Muscle of leg (tissue), 11 donors: ENCODE results near the gene AGBL1. TPM values are rescaled to one million over a fixed set of nuclear protein-coding genes. Genes with fewer than 3 reads are reported as not detected.

Experiments used
- DNase-seq: peaks from one replicate; pipeline ENCODE4 v3.0.0; 2013
- H3K27ac ChIP-seq: one replicate; pipeline ENCODE4 v1.5.1; 2013; ENCODE audit warnings: mild to moderate bottlenecking, low read length, control low read depth
- H3K27me3 ChIP-seq: one replicate; pipeline ENCODE4 v1.6.1; 2013; ENCODE audit warnings: low read length; ENCODE audit not compliant: control insufficient read depth, insufficient read depth
- H3K36me3 ChIP-seq: one replicate; pipeline ENCODE4 v1.6.1; 2013; ENCODE audit warnings: low read length; ENCODE audit not compliant: control insufficient read depth, insufficient read depth
- H3K4me1 ChIP-seq: one replicate; pipeline ENCODE4 v1.6.1; 2013; ENCODE audit warnings: low read length; ENCODE audit not compliant: control insufficient read depth, insufficient read depth
- H3K4me3 ChIP-seq: one replicate; pipeline ENCODE4 v1.5.1; 2013; ENCODE audit warnings: low read length, control low read depth
- H3K9me3 ChIP-seq: replicated peaks from 2 replicates; pipeline ENCODE4 v1.6.1; 2013; ENCODE audit warnings: low read depth, low read length; ENCODE audit not compliant: control insufficient read depth
- WGBS: methylation state at CpG from one replicate; pipeline ENCODE4 v1.1.5; 2013; ENCODE audit warnings: missing lambda C conversion rate; ENCODE audit not compliant: insufficient coverage; 5-methylcytosine and 5-hydroxymethylcytosine counted together
- polyA plus RNA-seq, 8 donors: library from polyadenylated mRNA; unstranded; fragments of 120-200 nt; gene quantifications; one replicate each; pipeline versions ENCODE4 v1.2.1 to v1.2.3, GENCODE V29; 2013; ENCODE audit warnings: inconsistent platforms in 1 of 8, low replicate concordance in 1 of 8; ENCODE audit not compliant: insufficient read length in 8 of 8, insufficient read depth in 1 of 8
- total RNA-seq: library from RNA; stranded (reverse); fragments of 120-200 nt; gene quantifications from one replicate; pipeline ENCODE4 v1.2.4, GENCODE V29; 2013

Gene AGBL1
- total and polyA plus RNA-seq, 9 donors: 6.0 to 18.1 (median 7.9) TPM

DNA sequence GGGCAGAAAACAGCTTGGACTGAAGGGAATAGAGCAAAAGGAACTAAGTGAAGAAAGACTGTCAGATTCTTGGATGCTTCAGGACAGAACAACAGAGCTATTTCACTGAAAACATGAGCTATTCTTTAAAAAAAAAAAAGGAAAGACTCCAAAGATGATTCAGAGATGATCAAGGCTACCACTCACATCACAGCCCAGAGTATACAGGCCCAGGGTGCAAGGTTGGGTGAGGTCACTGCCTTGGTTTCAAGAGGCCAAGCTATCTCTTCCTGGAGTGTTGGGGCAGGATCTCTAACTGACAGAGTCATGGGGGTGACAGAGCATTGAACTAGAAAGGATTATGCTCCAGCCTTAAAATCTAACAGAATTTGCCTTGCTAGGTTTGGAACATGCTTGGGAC lies 118.1 kb downstream of the AGBL1 start:
- DNase-seq: no peak
- Histone ChIP-seq H3K27me3 (no peaks in the 10 kb centered on the region), H3K4me1 (no peaks in the 10 kb centered on the region), H3K36me3 (no peaks in the 10 kb centered on the region), H3K27ac (no peak overlapping the region), H3K4me3 (no peak overlapping the region), H3K9me3 (no peaks in the 10 kb centered on the region)

DNA sequence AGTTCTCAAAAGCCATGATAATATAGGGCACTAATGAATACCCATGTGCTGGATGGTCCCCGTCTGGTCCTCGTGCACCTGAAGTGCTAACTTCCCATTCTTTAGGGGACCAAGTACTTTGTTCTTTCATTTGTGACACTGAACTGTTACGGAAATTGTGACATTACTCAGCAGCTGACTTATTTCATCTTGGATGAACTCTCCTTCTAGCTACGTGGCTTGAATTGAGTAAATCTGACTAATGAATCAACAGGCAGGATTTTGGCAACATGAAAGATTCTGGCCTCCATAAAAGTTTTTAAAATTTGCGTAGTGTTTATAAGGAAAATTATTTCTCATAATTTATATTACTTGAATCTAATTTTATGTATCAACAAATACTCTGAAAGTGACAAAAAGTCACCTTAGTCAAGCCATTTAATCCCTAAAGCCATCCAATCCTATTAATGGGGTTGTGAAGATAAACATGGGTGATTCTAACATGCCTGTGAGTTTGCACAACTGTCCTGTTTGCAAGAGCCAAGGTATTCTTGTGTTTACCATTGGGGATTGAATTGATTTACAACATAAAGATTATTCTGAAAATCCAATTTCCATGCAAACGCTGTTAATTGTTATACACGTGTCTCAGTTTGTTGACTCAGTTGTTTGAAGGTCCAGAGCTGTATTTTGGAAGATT lies 119.9 kb downstream of the AGBL1 start:
- Histone ChIP-seq H3K27ac (no peak overlapping the region), H3K36me3 (no peaks in the 10 kb centered on the region), H3K9me3 (no peaks in the 10 kb centered on the region), H3K4me3 (no peak overlapping the region), H3K4me1 (no peaks in the 10 kb centered on the region), H3K27me3 (no peaks in the 10 kb centered on the region)
- 64% methylated on average over 2 of the region's 7 CpGs for WGBS
- no peak for DNase-seq

DNA sequence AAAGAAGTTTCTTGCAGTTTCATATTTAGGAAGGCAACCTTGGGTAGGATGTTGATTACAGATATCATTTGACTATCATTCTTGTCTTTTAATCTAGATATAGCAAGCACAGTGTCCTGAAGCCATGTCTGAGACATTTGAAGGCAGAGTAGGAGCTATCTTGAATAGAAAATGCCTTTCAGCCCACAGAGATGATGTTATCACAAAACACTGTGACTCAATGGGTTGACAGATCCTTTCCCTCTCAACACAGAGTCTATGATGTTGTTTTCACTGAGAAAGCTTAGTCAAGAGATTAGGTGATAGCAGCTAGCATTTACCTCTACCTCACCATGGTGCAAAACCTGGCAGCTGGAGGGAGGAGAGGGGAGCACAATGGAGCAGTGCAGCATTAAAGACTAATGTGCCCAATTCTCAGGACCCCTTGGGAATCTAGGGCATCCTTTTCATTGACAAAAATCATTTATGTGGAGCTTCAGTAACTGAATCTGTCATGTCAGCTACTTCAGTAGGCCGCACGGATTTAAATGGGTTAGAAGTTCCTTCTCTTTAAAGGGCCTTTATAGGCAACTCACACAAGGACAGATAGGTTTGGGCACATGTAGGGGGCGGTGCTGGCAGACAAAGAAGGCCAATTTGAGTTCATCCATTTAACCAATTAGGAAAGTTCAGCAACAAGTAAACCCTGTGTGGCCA lies 121.8 kb downstream of the AGBL1 start:
- Histone ChIP-seq H3K4me1 (no peaks in the 10 kb centered on the region), H3K9me3 (no peaks in the 10 kb centered on the region), H3K27ac (no peak overlapping the region), H3K4me3 (no peak overlapping the region), H3K36me3 (no peaks in the 10 kb centered on the region), H3K27me3 (no peaks in the 10 kb centered on the region)
- no peak for DNase-seq
- WGBS: 80% methylated on average over 3 of the region's 3 CpGs

DNA sequence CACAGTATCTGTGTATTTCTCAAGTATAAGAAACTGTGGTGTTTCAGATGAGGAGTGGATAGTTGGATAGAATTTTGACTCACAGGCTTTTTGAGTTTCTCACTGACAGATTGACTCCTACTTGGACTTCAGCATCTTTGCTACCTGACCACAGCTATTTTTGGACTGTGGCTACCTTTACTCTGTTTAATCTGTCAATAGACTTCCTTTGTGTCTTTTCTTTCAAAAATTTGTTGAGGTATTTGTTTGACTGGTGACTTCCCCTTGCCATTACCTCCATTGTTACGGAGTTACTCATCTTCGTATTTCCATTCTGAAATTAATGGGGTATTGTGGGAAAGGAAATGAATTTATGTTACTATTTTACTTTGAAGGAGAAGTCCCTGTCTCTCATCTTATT lies 123.8 kb downstream of the AGBL1 start:
- Histone ChIP-seq H3K4me3 (no peak overlapping the region), H3K36me3 (no peaks in the 10 kb centered on the region), H3K9me3 (no peaks in the 10 kb centered on the region), H3K27ac (no peak overlapping the region), H3K27me3 (no peaks in the 10 kb centered on the region), H3K4me1 (no peaks in the 10 kb centered on the region)
- DNase-seq: no peak
- WGBS: no CpG with 5 or more reads among the region's 2 CpGs

DNA sequence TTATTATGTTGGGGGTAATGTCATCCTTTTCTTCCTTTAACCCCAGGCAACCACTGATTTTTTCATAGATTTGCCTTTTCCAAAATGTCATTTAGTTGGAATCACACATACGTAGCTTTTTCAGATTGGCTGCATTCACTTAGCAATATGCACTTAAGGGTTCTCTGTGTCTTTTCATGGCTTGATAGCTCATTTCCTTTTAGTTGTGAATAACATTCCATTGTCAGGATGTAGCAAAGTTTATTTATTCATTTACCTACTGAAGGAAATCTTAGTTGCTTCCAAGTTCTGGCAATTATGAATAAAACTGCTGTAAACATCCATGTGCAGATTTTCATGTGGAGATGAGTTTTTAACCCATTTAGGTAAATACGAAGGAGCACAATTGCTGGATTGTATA lies 125.4 kb downstream of the AGBL1 start:
- H3K4me1 ChIP-seq: no peaks in the 10 kb centered on the region
- no peak overlapping the region for H3K27ac ChIP-seq
- no peaks in the 10 kb centered on the region for H3K36me3 ChIP-seq
- no peak for DNase-seq
- 50% methylated on average over 1 of the region's 2 CpGs for WGBS
- no peaks in the 10 kb centered on the region for H3K27me3 ChIP-seq
- no peaks in the 10 kb centered on the region for H3K9me3 ChIP-seq
- H3K4me3 ChIP-seq: no peak overlapping the region

DNA sequence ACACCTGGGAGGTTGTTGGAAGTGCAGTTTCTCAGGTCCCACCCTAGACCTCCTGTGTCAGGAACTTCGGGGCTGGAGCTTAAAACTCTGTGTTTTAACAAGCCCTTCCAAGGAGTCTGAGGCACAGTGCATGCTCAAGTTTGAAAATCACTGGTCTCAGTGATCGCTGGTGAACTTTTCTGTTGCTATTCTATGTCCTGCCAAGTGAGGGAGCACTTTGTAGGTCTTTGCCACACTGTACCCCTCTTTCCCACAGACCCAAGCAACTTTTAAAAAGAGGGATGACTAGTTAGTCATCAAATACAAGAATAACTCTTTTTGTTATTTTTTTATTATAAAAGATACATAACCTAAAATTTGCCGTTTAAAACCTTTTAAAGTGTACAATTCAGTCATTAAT lies 133.7 kb downstream of the AGBL1 start:
- H3K9me3 ChIP-seq: peaks cover 3% of the 10 kb centered on the region
- H3K36me3 ChIP-seq: no peaks in the 10 kb centered on the region
- DNase-seq: no peak
- no peak overlapping the region for H3K27ac ChIP-seq
- H3K27me3 ChIP-seq: no peaks in the 10 kb centered on the region
- 70% methylated on average over 2 of the region's 3 CpGs for WGBS
- H3K4me1 ChIP-seq: peaks cover 4% of the 10 kb centered on the region
- H3K4me3 ChIP-seq: no peak overlapping the region

DNA sequence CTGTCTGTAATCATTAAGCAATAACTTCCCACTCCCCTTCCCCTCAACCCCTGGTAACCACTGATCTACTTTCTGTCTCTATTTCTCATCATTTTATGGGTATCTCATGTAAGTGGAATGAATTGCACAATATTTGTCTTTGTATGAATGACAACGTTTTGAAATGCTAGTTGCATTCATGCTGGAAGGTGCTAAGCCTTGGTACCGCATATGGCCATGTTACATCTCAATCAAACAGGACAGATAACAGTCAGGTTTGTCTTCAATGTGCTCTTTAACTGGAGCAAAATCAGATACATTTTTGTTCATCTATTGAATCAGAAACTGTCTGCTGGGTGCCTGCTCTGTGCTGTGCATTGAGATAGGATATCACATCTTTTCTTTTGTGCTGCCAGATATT lies 134.2 kb downstream of the AGBL1 start:
- 69% methylated on average over 2 of the region's 2 CpGs for WGBS

DNA sequence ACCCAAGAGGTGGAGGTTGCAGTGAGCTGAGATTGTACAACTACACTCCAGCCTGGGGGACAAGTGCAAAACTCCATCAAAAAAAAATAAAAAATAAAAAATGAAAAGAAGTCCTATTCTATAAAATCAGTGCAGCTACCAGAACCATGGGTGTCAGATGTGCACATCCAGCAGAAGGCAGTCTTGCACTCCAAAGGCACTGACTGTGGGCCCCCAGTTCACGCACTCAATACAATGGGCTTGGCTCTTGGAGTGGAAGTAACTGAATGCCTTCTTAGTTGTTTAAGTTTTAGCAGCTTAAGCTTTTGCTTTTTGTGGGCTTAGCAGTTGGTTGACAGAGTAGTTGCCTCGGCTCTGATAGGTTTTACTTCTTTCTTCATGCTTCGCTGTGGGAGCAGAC lies 141.4 kb downstream of the AGBL1 start:
- peaks cover 3% of the 10 kb centered on the region for H3K9me3 ChIP-seq
- peaks cover 3% of the 10 kb centered on the region for H3K4me1 ChIP-seq
- H3K4me3 ChIP-seq: no peak overlapping the region
- no peaks in the 10 kb centered on the region for H3K27me3 ChIP-seq
- no peak for DNase-seq
- no peaks in the 10 kb centered on the region for H3K36me3 ChIP-seq
- no peak overlapping the region for H3K27ac ChIP-seq
- WGBS: 83% methylated on average over 2 of the region's 3 CpGs

More for the DNA sequence above, 134.2 kb downstream of the AGBL1 start:
- Histone ChIP-seq H3K9me3 (peaks cover 6% of the 10 kb centered on the region), H3K36me3 (no peaks in the 10 kb centered on the region), H3K4me3 (no peak overlapping the region), H3K27ac (no peak overlapping the region), H3K27me3 (no peaks in the 10 kb centered on the region), H3K4me1 (peaks cover 4% of the 10 kb centered on the region)
- DNase-seq: no peak

DNA sequence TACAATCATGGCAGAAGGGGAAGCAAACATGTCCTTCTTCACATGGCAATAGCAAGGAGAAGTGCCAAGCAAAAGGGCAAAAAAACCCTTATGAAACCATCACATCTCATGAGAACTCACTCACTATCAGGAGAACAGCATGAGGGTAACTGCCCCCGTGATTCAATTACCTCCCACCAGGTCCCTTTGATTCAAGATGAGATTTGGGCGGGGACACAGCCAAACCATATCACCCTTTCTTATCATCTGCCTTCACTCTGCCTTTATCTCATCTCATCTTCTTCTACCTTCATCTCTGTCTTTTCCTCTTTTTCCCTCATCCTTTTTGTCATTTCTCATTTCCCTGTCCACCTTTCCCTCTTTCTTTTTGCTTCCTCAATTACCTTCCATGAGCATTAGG lies 149.6 kb downstream of the AGBL1 start:
- 75% methylated on average over 2 of the region's 2 CpGs for WGBS
- Histone ChIP-seq H3K27ac (no peak overlapping the region), H3K4me1 (peaks cover 13% of the 10 kb centered on the region), H3K27me3 (no peaks in the 10 kb centered on the region), H3K9me3 (no peaks in the 10 kb centered on the region), H3K4me3 (no peak overlapping the region), H3K36me3 (no peaks in the 10 kb centered on the region)
- no peak for DNase-seq

DNA sequence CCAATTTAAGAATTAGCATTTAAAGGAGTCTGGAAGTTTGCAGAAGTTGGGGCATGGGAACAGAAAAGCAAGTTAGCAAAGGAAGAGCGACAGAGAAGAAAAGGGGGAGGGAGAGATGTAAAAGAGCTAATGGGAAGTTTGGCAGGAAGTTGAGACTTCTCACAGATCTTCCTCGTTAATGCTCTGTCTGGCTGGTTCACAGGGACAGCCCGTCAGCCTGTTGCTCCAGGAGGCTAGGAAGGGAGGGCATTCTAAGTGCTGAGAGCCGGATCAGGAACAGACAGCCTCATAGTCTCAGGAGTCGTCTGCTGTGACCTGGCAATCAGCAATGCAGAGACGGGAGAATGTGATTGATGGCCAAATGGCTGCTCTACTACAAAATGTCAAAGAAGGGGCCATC lies 150.3 kb downstream of the AGBL1 start:
- H3K9me3 ChIP-seq: no peaks in the 10 kb centered on the region
- WGBS: 26% methylated on average over 5 of the region's 6 CpGs
- DNase-seq: no peak
- H3K4me1 ChIP-seq: peaks cover 12% of the 10 kb centered on the region
- H3K36me3 ChIP-seq: no peaks in the 10 kb centered on the region
- H3K27me3 ChIP-seq: no peaks in the 10 kb centered on the region
- H3K4me3 ChIP-seq: no peak overlapping the region
- H3K27ac ChIP-seq: no peak overlapping the region
